Heart right ventricle (tissue), 16 donors: ENCODE measurements around the gene MSL3. TPM values are rescaled to one million over a fixed set of nuclear protein-coding genes. Genes with fewer than 3 reads are reported as not detected.

ENCODE experiments used
- ATAC-seq, 8 donors: fragments of 200-7000 bp; cut with Tn5 transposase; one replicate each; pipeline ENCODE4 v1.9.1; 2020; ENCODE audit warnings: mild to moderate bottlenecking in 8 of 8, moderate library complexity in 8 of 8, moderate number of reproducible peaks in 1 of 8
- DNase-seq, 2 donors: peaks; one replicate each; pipeline ENCODE4 v3.0.0-alpha.2; 2020
- H3K27ac ChIP-seq, 10 donors: fragments of 200-600 bp; sonication (generic) in 2 of 10; one replicate each; pipeline versions ENCODE4 v1.5.0 to v1.8.0; 2020 to 2022; ENCODE audit warnings: mild to moderate bottlenecking in 3 of 10
- H3K27me3 ChIP-seq, 7 donors: fragments of 200-600 bp; one replicate each; pipeline ENCODE4 v1.8.0; 2021 to 2022; ENCODE audit warnings: mild to moderate bottlenecking in 2 of 7
- H3K36me3 ChIP-seq, 9 donors: fragments of 200-600 bp; sonication (generic) in 1 of 9; one replicate each; pipeline versions ENCODE4 v1.5.0 to v1.8.0; 2020 to 2022; ENCODE audit warnings: mild to moderate bottlenecking in 2 of 9
- H3K4me1 ChIP-seq, 9 donors: fragments of 200-600 bp; sonication (generic) in 1 of 9; one replicate each; pipeline versions ENCODE4 v1.5.0 to v1.8.0; 2020 to 2022; ENCODE audit warnings: mild to moderate bottlenecking in 4 of 9
- H3K4me3 ChIP-seq, 10 donors: fragments of 200-600 bp; sonication (generic) in 2 of 10; one replicate each; pipeline versions ENCODE4 v1.5.0 to v1.8.0; 2020 to 2022; ENCODE audit warnings: mild to moderate bottlenecking in 7 of 10, moderate library complexity in 2 of 10
- H3K9me3 ChIP-seq, 11 donors: fragments of 200-600 bp in 10 of 11; sonication (generic) in 2 of 11; one replicate each; pipeline versions ENCODE4 v1.5.0 to v1.8.0; 2013 to 2022; ENCODE audit warnings: mild to moderate bottlenecking in 2 of 11, control low read depth in 1 of 11, moderate library complexity in 1 of 11
- CTCF ChIP-seq, 9 donors: fragments of 200-600 bp; sonication (generic) in 2 of 9; IDR thresholded peaks; one replicate each; pipeline versions ENCODE4 v1.5.0 to v1.8.0; 2021 to 2022; ENCODE audit warnings: antibody characterized with exemption in 9 of 9, mild to moderate bottlenecking in 5 of 9, moderate library complexity in 1 of 9
- WGBS, 2 donors: extraction: QIAGEN DNeasy Blood & Tissue Kit; methylation state at CpG; one replicate each; pipeline ENCODE4 v1.1.7; 2013; ENCODE audit warnings: inconsistent platforms in 1 of 2; 5-methylcytosine and 5-hydroxymethylcytosine counted together
- intact Hi-C, 10 donors: fragments of 100-400 bp; cut with DNase I; formaldehyde crosslinking; loops; one replicate each; pipeline versions ENCODE4 v1.11.1 to v1.14.2; 2022
- polyA plus RNA-seq, 2 donors: library from polyadenylated mRNA; stranded (reverse); fragments of 200-250 nt; gene quantifications; one replicate each; pipeline ENCODE4 v1.2.3, GENCODE V29; 2013
- total RNA-seq, 10 donors: library from RNA; stranded (reverse); fragmentation: NEBNext Ultra II Directional in 3 of 10; extraction: Animal tissue kit (Norgen Biotek cat#: 25700) in 3 of 10; gene quantifications; one replicate each; pipeline versions ENCODE4 v1.2.1 to v1.2.4, GENCODE V29; 2021 to 2023
- donor health status: Arrhythmogenic right ventricular cardiomyopathy.
- donor health status: ischemic (EF 13 %, LVEDD 7.1; RV severe dilation, severe dysfunction).
- donor health status: healthy with polysubstance abuse.
- donor health status: DM: no; HTN: yes; CAD: no.
- donor health status: DM: no; HTN: no; CAD: no.
- donor health status: ischemic (EF 25% LVEDD 6.9; RV normal size, moderate dysfunction).
- donor health status: ischemic (EF 25% LVEDD 5.7; RV mildly dilated, moderate dysfunction).
- donor health status: healthy.
- donor health status: DM: yes; HTN: yes; CAD: no.
- donor health status: Ischemic cardiomyopathy.
- donor health status: ischemic (EF 35%, LVEDD 5.7; RV mildly dilated, moderate dysfunction).
- donor health status: nonischemic (EF 11% LVEDD 7.7; RV severe dilation, severe dysfunction).
- donor health status: DM: yes; HTN: yes; CAD: no.
- donor health status: PGD.
- donor health status: ischemic (EF 29% LVEDD 5.4; RV normal size, mild dysfunction).
- donor health status: nonischemic (EF 23%, LVEDD 6.1; RV moderate dilation, normal function).

MSL3 gene
- total and polyA plus RNA-seq, 12 donors = 7.7 to 24.1 (median 12.2) TPM

- ATAC-seq = no peak
- intact Hi-C loops = no loop called here
Observed at GRCh38 chrX:11791537-11791936, 33.5 kb downstream of the MSL3 start.

GRCh38 chrX:11792461-11793421, 34.7 kb downstream of the MSL3 start:
- Histone ChIP-seq H3K9me3 (no peaks in the 10 kb centered on the region), H3K4me1 (no peaks in the 10 kb centered on the region), H3K27ac (no peak overlapping the region), H3K4me3 (no peak overlapping the region), H3K36me3 (no peaks in the 10 kb centered on the region), H3K27me3 (peaks cover 0 to 8% (median 0%) of the 10 kb centered on the region in 7 donors)
- intact Hi-C loops = no loop called here
- DNase-seq (peak in 1 of 2 donors; percentile 3), ATAC-seq (peak in 2 of 8 donors; percentile 37 to 41)
- no peak for TF ChIP-seq CTCF (IDR thresholded peaks at IDR 0.05)
- 30 to 32% methylated on average over 8 of the region's 8 CpGs for WGBS, 2 donors

More at GRCh38 chrX:11791537-11791936, 33.5 kb downstream of the MSL3 start:
- no peak for DNase-seq
- Histone ChIP-seq H3K27me3 (peaks cover 0 to 13% (median 0%) of the 10 kb centered on the region in 7 donors), H3K27ac (no peak overlapping the region), H3K4me3 (no peak overlapping the region), H3K4me1 (peaks cover 0 to 4% (median 0%) of the 10 kb centered on the region in 9 donors), H3K36me3 (no peaks in the 10 kb centered on the region), H3K9me3 (no peaks in the 10 kb centered on the region)
- WGBS, 2 donors = 93 to 100% methylated on average over 1 of the region's 1 CpG
- TF ChIP-seq CTCF (IDR thresholded peaks at IDR 0.05) = no peak

GRCh38 chrX:11793734-11794133, 35.7 kb downstream of the MSL3 start:
- DNase-seq = no peak
- intact Hi-C loops = no loop called here
- 78 to 84% methylated on average over 6 of the region's 6 CpGs for WGBS, 2 donors

GRCh38 chrX:11813341-11813740, 55.3 kb downstream of the MSL3 start:
- peaks cover 0 to 14% (median 0%) of the 10 kb centered on the region in 7 donors for H3K27me3 ChIP-seq
- H3K27ac ChIP-seq = no peak overlapping the region
- DNase-seq = no peak
- no peak for ATAC-seq
- intact Hi-C loops = no loop called here
- TF ChIP-seq CTCF (IDR thresholded peaks at IDR 0.05) = no peak
- no peaks in the 10 kb centered on the region for H3K4me1 ChIP-seq
- H3K9me3 ChIP-seq = no peaks in the 10 kb centered on the region
- 74 to 88% methylated on average over 2 of the region's 2 CpGs for WGBS, 2 donors
- no peaks in the 10 kb centered on the region for H3K36me3 ChIP-seq
- H3K4me3 ChIP-seq = no peak overlapping the region

More at GRCh38 chrX:11793734-11794133, 35.7 kb downstream of the MSL3 start:
- peaks cover 0 to 6% (median 0%) of the 10 kb centered on the region in 7 donors for H3K27me3 ChIP-seq
- no peak for ATAC-seq
- H3K36me3 ChIP-seq = no peaks in the 10 kb centered on the region
- no peaks in the 10 kb centered on the region for H3K9me3 ChIP-seq
- no peaks in the 10 kb centered on the region for H3K4me1 ChIP-seq
- no peak overlapping the region for H3K4me3 ChIP-seq
- TF ChIP-seq CTCF (IDR thresholded peaks at IDR 0.05) = no peak
- H3K27ac ChIP-seq = no peak overlapping the region

Other genes with a start within 250 kb of the MSL3 start
- gene ARHGAP6, start 92.3 kb upstream of the MSL3 start, total RNA-seq = 1 to 10 TPM; 1.6 to 6.0 (median 2.5) TPM
- gene ARHGAP6, start 92.3 kb upstream of the MSL3 start, polyA plus RNA-seq = 1 to 10 TPM; 3.1 to 4.2 TPM